ENCODE results near the gene F13A1. TPM values are rescaled to one million over a fixed set of nuclear protein-coding genes. Genes with fewer than 3 reads are reported as not detected.

Gene F13A1
- total RNA-seq, 2 experiments from 2014 or later: not detected

- Mint-ChIP-seq H3K4me3 (no peak overlapping the region), H3K27me3 (peaks cover 4% of the 10 kb centered on the region), H3K4me1 (ENCODE audit: low read depth) (peaks cover 6% of the 10 kb centered on the region), H3K27ac (no peak overlapping the region), H3K9me3 (no peaks in the 10 kb centered on the region), H3K36me3 (ENCODE audit: low read depth) (no peaks in the 10 kb centered on the region)
- ATAC-seq (no peak), DNase-seq (no peak)
- ChIA-PET CTCF (interaction anchor here (0.8 kb wide), 1 partner anchor 17 kb away, joined by 3 read pairs; no protein-coding TSS in a partner anchor), POLR2A (no interaction called here)
- intact Hi-C loops (cut with micrococcal nuclease): no loop called here
- TF ChIP-seq CTCF (IDR thresholded peaks at IDR 0.05): no peak
These were observed 11.6 kb upstream of the F13A1 start for GRCh38 chr6:6331946-6332601.

DNA sequence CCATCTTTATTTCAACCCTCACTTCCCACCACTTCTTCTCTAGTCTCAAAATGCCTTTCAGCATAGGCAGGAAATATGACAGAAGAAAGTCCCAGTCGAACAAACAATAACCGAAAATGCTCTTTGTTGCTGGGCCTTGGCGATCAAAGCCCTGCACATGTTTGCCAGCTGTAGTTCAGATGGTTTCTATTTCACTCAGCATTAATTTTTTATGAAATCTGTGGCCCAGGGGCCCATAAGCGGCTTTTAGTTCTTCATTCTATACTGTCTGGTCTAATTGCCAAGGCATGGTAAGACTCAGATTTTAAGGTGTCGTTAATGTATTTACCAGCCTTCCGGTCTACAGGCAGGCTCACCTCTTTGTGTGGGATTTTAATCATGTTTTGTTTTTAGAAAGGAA is 10.9 kb upstream of the F13A1 start:
- ChIA-PET CTCF (no interaction called here), POLR2A (no interaction called here)
- DNase-seq (no peak), ATAC-seq (no peak)
- Mint-ChIP-seq H3K27ac (no peak overlapping the region), H3K9me3 (no peaks in the 10 kb centered on the region), H3K27me3 (peaks cover 3% of the 10 kb centered on the region), H3K4me1 (ENCODE audit: low read depth) (peaks cover 6% of the 10 kb centered on the region), H3K36me3 (ENCODE audit: low read depth) (no peaks in the 10 kb centered on the region), H3K4me3 (no peak overlapping the region)
- intact Hi-C loops (cut with micrococcal nuclease): no loop called here
- no peak for TF ChIP-seq CTCF (IDR thresholded peaks at IDR 0.05)

DNA sequence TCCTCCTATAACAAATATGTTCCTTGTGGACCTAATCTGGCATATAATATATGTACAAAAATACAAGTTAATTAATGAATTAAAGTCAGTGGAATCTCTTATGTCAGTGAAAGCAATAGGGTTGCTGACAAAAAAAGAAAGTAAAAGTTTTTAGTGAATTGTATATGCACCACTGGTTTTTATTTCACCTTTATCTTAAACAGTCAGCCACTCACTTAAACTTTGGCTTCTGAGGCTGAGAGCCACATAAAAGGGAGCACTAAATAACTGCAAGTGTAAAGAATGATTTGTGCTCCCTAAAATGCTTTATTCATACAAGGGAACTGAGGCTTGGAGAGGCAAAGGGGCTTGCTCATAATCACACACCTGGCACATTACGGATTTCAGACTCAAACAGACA is 9.9 kb upstream of the F13A1 start:
- ChIA-PET POLR2A (no interaction called here), CTCF (no interaction called here)
- H3K4me3 Mint-ChIP-seq: no peak overlapping the region
- no peak for DNase-seq
- no peak for TF ChIP-seq CTCF (IDR thresholded peaks at IDR 0.05)
- H3K27me3 Mint-ChIP-seq: peaks cover 3% of the 10 kb centered on the region
- ATAC-seq: no peak
- H3K9me3 Mint-ChIP-seq: no peaks in the 10 kb centered on the region
- peaks cover 6% of the 10 kb centered on the region for H3K4me1 Mint-ChIP-seq (ENCODE audit: low read depth)
- no peaks in the 10 kb centered on the region for H3K36me3 Mint-ChIP-seq (ENCODE audit: low read depth)
- H3K27ac Mint-ChIP-seq: no peak overlapping the region
- intact Hi-C loops (cut with micrococcal nuclease): no loop called here

DNA sequence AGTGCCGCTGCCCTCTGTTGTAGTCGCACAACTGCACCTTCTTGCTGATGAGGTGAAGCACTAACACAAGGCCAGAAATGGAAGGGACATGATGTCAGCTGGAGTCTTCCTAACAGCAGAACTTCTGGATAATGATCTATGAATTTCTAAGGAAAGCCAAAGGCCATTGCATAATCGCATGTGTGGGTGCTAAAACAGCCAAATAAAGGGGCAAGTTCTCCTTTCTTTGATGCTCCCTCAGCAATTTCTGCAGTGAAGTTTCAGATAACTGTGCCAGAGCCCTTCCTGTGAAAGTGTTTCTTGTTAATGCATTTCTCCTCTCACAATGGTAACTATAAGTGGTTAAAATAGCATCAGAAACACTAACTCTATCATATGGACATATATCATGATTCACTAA is 8.0 kb upstream of the F13A1 start:
- intact Hi-C loops (cut with micrococcal nuclease): no loop called here
- Mint-ChIP-seq H3K9me3 (no peaks in the 10 kb centered on the region), H3K4me3 (no peak overlapping the region), H3K27ac (no peak overlapping the region), H3K27me3 (peaks cover 7% of the 10 kb centered on the region), H3K4me1 (ENCODE audit: low read depth) (peaks cover 6% of the 10 kb centered on the region), H3K36me3 (ENCODE audit: low read depth) (no peaks in the 10 kb centered on the region)
- DNase-seq (no peak), ATAC-seq (no peak)
- TF ChIP-seq CTCF (IDR thresholded peaks at IDR 0.05): no peak
- ChIA-PET POLR2A (interaction anchor here (0.6 kb wide), 1 partner anchor 874 kb away, joined by 3 read pairs; no protein-coding TSS in a partner anchor), CTCF (no interaction called here)

GRCh38 chr6:6323352-6323751 is 2.9 kb upstream of the F13A1 start:
- intact Hi-C loops (cut with micrococcal nuclease): no loop called here
- TF ChIP-seq CTCF (IDR thresholded peaks at IDR 0.05): no peak
- no peaks in the 10 kb centered on the region for H3K36me3 Mint-ChIP-seq (ENCODE audit: low read depth)
- H3K27ac Mint-ChIP-seq: no peak overlapping the region
- ChIA-PET POLR2A (no interaction called here), CTCF (no interaction called here)
- no peaks in the 10 kb centered on the region for H3K9me3 Mint-ChIP-seq
- no peak overlapping the region for H3K4me3 Mint-ChIP-seq
- H3K4me1 Mint-ChIP-seq (ENCODE audit: low read depth): no peaks in the 10 kb centered on the region
- H3K27me3 Mint-ChIP-seq: peaks cover 38% of the 10 kb centered on the region
- no peak for ATAC-seq
- no peak for DNase-seq

Measured in activated CD8-positive, alpha-beta T cell treated with anti-CD3 and anti-CD28 coated beads for 36 hours (primary cell).